Transverse colon (tissue), 4 donors: ENCODE results near the gene MILR1. TPM values are rescaled to one million over a fixed set of nuclear protein-coding genes. Genes with fewer than 3 reads are reported as not detected.

ENCODE experiments used
- DNase-seq: peaks from one replicate; pipeline ENCODE4 v3.0.0-alpha.2; 2019
- H3K27ac ChIP-seq, 4 donors: fragments of 200-600 bp; sonication (generic); 2 replicates each; pipeline ENCODE4 v1.5.1; 2016 to 2018; ENCODE audit warnings: inconsistent platforms in 4 of 4
- H3K27me3 ChIP-seq: fragments of 200-600 bp; sonication (generic); 2 replicates; pipeline ENCODE4 v1.5.1; 2017; ENCODE audit warnings: inconsistent platforms
- H3K36me3 ChIP-seq, 4 donors: fragments of 200-600 bp; sonication (generic); 2 replicates each; pipeline ENCODE4 v1.5.1; 2017 to 2019; ENCODE audit warnings: inconsistent platforms in 4 of 4
- H3K4me1 ChIP-seq, 4 donors: fragments of 200-600 bp; sonication (generic); 2 replicates each; pipeline ENCODE4 v1.5.1; 2017 to 2020; ENCODE audit warnings: inconsistent platforms in 4 of 4
- H3K4me3 ChIP-seq, 4 donors: fragments of 200-600 bp; sonication (generic); 1 replicate in 1 of 4; 2 replicates in 3 of 4; pipeline versions ENCODE4 v1.5.1 to v1.6.1; 2017 to 2019; ENCODE audit warnings: inconsistent platforms in 4 of 4
- H3K9me3 ChIP-seq, 2 donors: fragments of 200-600 bp; sonication (generic); 2 replicates each; pipeline ENCODE4 v1.5.1; 2017 to 2019; ENCODE audit warnings: inconsistent platforms in 2 of 2
- CTCF ChIP-seq, 5 experiments: fragments of 200-600 bp in 3 of 5; fragments of 450-650 bp in 2 of 5; sonication (generic) in 3 of 5; IDR thresholded peaks; 1 replicate in 2 of 5; 2 replicates in 3 of 5; pipeline ENCODE4 v1.5.1; 2016 to 2017; ENCODE audit warnings: antibody characterized with exemption in 5 of 5, inconsistent platforms in 3 of 5, mild to moderate bottlenecking in 2 of 5, moderate library complexity in 1 of 5
- EP300 ChIP-seq: sonication (generic); formaldehyde crosslinking; IDR thresholded peaks from one replicate; pipeline ENCODE4 v1.6.1; 2017; ENCODE audit warnings: antibody characterized with exemption, low read depth
- POLR2A ChIP-seq: fragments of 450-650 bp; IDR thresholded peaks from one replicate; pipeline ENCODE4 v1.6.1; 2016; ENCODE audit warnings: antibody characterized with exemption, mild to moderate bottlenecking, moderate library complexity
- POLR2AphosphoS5 ChIP-seq, 3 donors: sonication (generic); formaldehyde crosslinking; IDR thresholded peaks; one replicate each; pipeline ENCODE4 v1.6.1; 2016; ENCODE audit warnings: antibody characterized with exemption in 3 of 3
- WGBS, 2 donors: methylation state at CpG; one replicate each; pipeline ENCODE4 v1.1.5; 2018; ENCODE audit warnings: low coverage in 1 of 2; 5-methylcytosine and 5-hydroxymethylcytosine counted together
- in situ Hi-C, 4 donors: fragments of 200-750 bp; cut with MboI; loops; one replicate each; pipeline versions ENCODE4 v1.15.0 to v1.15.1; 2017; ENCODE audit warnings: low sequenced_read_pairs in 3 of 4, low pct_ligation_motif_present in 1 of 4, low pct_unique_long_range_greater_than_20kb in 1 of 4
- intact Hi-C: fragments of 100-400 bp; cut with DNase I; formaldehyde crosslinking; loops from one replicate; pipeline ENCODE4 v1.15.1; 2023; ENCODE audit warnings: low total_unique reads
- total RNA-seq, 4 donors: library from RNA; depleted of rRNA; stranded (reverse); fragments of >200 nt; gene quantifications; one replicate each; pipeline ENCODE4 v1.1.0, GENCODE V29; 2016

The MILR1 gene
- total RNA-seq, 4 donors from 2014 or later = 1.4 to 2.3 TPM; not detected in 2

GRCh38 chr17:64496348-64496785 is 47.5 kb downstream of the MILR1 start:
- no peaks in the 10 kb centered on the region for H3K27me3 ChIP-seq
- TF ChIP-seq POLR2A = no peak
- no peak for TF ChIP-seq EP300
- TF ChIP-seq CTCF (IDR thresholded peaks at IDR 0.05) = no peak
- TF ChIP-seq POLR2AphosphoS5 (IDR thresholded peaks at IDR 0.05) = no peak
- in situ Hi-C loops (loop anchor here in 1 of 4 donors (10.0 kb wide), 1 partner anchor 72 kb away; no protein-coding TSS in a partner anchor), intact Hi-C loops (no loop called here)
- DNase-seq = no peak
- no peaks in the 10 kb centered on the region for H3K9me3 ChIP-seq
- H3K36me3 ChIP-seq = peaks cover 0 to 29% (median 13%) of the 10 kb centered on the region in 4 donors
- WGBS, 2 donors = 2% methylated on average over 20 of the region's 20 CpGs; no CpG with 5 or more reads in 1 of the 2 donors
- peaks cover 16 to 67% (median 46%) of the 10 kb centered on the region in 4 donors for H3K4me1 ChIP-seq
- peak overlapping the region; percentile 86 to 92 (median 91) for H3K27ac ChIP-seq
- H3K4me3 ChIP-seq = peak overlapping the region; percentile 48 to 78 (median 68)

- Histone ChIP-seq H3K4me3 (peak within 1 kb of the TSS; percentile 48 to 78 (median 68)), H3K36me3 (peaks cover 0 to 35% (median 16%) of the 10 kb centered on the region in 4 donors), H3K27ac (peak within 1 kb of the TSS; percentile 86 to 92 (median 91)), H3K9me3 (no peaks in the 10 kb centered on the region), H3K4me1 (peaks cover 18 to 73% (median 46%) of the 10 kb centered on the region in 4 donors), H3K27me3 (no peaks in the 10 kb centered on the region)
- in situ Hi-C loops = loop anchor here in 1 of 4 donors (10.0 kb wide), 1 partner anchor 72 kb away; no protein-coding TSS in a partner anchor
- TF ChIP-seq CTCF (IDR thresholded peaks at IDR 0.05) = peak; percentile 44 to 79 (median 53)
- TF ChIP-seq EP300 = no peak
- peak; percentile 62 to 91 (median 89) for TF ChIP-seq POLR2AphosphoS5 (IDR thresholded peaks at IDR 0.05)
- peak; percentile 76 for TF ChIP-seq POLR2A
- DNase-seq = peak; percentile 95
- intact Hi-C loops = no loop called here
- WGBS, 2 donors = 1% methylated on average over 49 of the region's 50 CpGs; no CpG with 5 or more reads in 1 of the 2 donors
Observed at GRCh38 chr17:64496786-64497564, 48.1 kb downstream of the MILR1 start, which contains the start of gene POLG2. POLG2 (minus strand) TSS chr17:64497054; CDS start chr17:64496968, 86 bp downstream.

GRCh38 chr17:64497565-64498035 is 48.7 kb downstream of the MILR1 start:
- intact Hi-C loops (no loop called here), in situ Hi-C loops (loop anchor here in 1 of 4 donors (10.0 kb wide), 1 partner anchor 73 kb away; no protein-coding TSS in a partner anchor)
- WGBS, 2 donors = 35 to 66% methylated on average over 2 to 4 of the region's 4 CpGs
- Histone ChIP-seq H3K9me3 (no peaks in the 10 kb centered on the region), H3K27me3 (no peaks in the 10 kb centered on the region), H3K36me3 (peaks cover 0 to 41% (median 20%) of the 10 kb centered on the region in 4 donors), H3K4me3 (peak overlapping the region in 3 of 4 donors; percentile 58 to 78 (median 77)), H3K4me1 (peaks cover 18 to 79% (median 49%) of the 10 kb centered on the region in 4 donors), H3K27ac (peak overlapping the region; percentile 86 to 92 (median 91))
- DNase-seq = no peak
- no peak for TF ChIP-seq POLR2AphosphoS5 (IDR thresholded peaks at IDR 0.05)
- TF ChIP-seq POLR2A = no peak
- TF ChIP-seq CTCF (IDR thresholded peaks at IDR 0.05) = peak in 2 of 5 experiments; percentile 7 to 28
